Loucy (cell line): ENCODE data around the gene ARHGDIG.

Experiments
- CTCF ChIP-seq: fragments of 200-600 bp; sonication (generic); conservative IDR thresholded peaks from 2 replicates; pipeline ENCODE4 v1.5.1; 2014; ENCODE audit warnings: mild to moderate bottlenecking, antibody characterized with exemption, low read length
- EZH2phosphoT487 ChIP-seq: fragments of 200-600 bp; IDR thresholded peaks from 2 replicates; pipeline ENCODE4 v1.6.1; 2018; ENCODE audit warnings: antibody characterized with exemption, mild to moderate bottlenecking, moderate library complexity, borderline replicate concordance

- TF ChIP-seq CTCF (no peak), EZH2phosphoT487 (no peak)
Observed at GRCh38 chr16:306911-307370, 26.6 kb downstream of the ARHGDIG start.
